SK-N-SH (cell line): Measurements from ENCODE around the gene SLC25A27.

Experiments
- FOXJ3 ChIP-seq: sonication (generic); formaldehyde crosslinking; IDR thresholded peaks from 2 replicates; pipeline ENCODE4 v1.5.1; 2020; ENCODE audit warnings: mild to moderate bottlenecking, missing genetic modification reagents
- FOXM1 ChIP-seq: IDR thresholded peaks from 2 replicates; pipeline ENCODE4 v1.4.0; 2012; ENCODE audit warnings: low read depth, mild to moderate bottlenecking
- GABPA ChIP-seq: IDR thresholded peaks from 2 replicates; pipeline ENCODE4 v1.4.0; 2012; ENCODE audit warnings: low read depth, mild to moderate bottlenecking
- RCOR1 ChIP-seq: fragments of 150-350 bp; IDR thresholded peaks from 2 replicates; pipeline ENCODE4 v1.6.1; 2017; ENCODE audit warnings: antibody characterized with exemption, low read length
- SMC3 ChIP-seq: IDR thresholded peaks from 2 replicates; pipeline ENCODE4 v1.6.1; 2012; ENCODE audit warnings: low read depth, low read length, improper control_type of control experiment
- TAF1 ChIP-seq: IDR thresholded peaks from 2 replicates; pipeline ENCODE4 v1.6.1; 2012; ENCODE audit warnings: low read depth, mild to moderate bottlenecking, low read length, moderate library complexity, borderline replicate concordance
- TF ChIP-seq, protein P1 (sequence below): fragments of 200-600 bp; sonication (generic); IDR thresholded peaks from 2 replicates; pipeline ENCODE4 v1.6.1; 2017; ENCODE audit warnings: antibody characterized with exemption, mild to moderate bottlenecking, moderate library complexity
- TF ChIP-seq, protein P2 (sequence below): IDR thresholded peaks from 2 replicates; pipeline ENCODE4 v1.6.1; 2012; ENCODE audit warnings: mild to moderate bottlenecking, low read depth, low read length, moderate library complexity

DNA sequence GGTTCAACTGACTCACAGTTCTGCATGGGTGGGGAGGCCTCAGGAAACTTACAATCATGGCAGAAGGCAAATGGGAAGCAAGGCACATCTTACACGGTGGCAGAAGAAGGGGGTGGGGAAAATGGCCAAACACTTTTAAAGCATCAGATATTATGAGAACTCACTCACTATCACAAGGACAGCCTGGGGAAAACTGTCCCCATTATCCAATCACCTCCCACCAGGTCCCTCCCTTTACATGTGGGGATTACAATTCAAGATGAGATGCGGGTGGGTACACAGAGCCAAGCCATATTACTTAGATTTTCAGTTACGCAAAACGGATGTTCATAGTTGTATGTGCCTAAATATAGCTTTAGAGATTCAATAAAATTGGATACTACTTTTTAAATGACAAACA, 25.8 kb upstream of the SLC25A27 start:
- TF ChIP-seq, protein P1, sequence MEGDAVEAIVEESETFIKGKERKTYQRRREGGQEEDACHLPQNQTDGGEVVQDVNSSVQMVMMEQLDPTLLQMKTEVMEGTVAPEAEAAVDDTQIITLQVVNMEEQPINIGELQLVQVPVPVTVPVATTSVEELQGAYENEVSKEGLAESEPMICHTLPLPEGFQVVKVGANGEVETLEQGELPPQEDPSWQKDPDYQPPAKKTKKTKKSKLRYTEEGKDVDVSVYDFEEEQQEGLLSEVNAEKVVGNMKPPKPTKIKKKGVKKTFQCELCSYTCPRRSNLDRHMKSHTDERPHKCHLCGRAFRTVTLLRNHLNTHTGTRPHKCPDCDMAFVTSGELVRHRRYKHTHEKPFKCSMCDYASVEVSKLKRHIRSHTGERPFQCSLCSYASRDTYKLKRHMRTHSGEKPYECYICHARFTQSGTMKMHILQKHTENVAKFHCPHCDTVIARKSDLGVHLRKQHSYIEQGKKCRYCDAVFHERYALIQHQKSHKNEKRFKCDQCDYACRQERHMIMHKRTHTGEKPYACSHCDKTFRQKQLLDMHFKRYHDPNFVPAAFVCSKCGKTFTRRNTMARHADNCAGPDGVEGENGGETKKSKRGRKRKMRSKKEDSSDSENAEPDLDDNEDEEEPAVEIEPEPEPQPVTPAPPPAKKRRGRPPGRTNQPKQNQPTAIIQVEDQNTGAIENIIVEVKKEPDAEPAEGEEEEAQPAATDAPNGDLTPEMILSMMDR: no peak
- TF ChIP-seq FOXJ3: no peak
- TF ChIP-seq RCOR1: no peak
- TF ChIP-seq, protein P2, sequence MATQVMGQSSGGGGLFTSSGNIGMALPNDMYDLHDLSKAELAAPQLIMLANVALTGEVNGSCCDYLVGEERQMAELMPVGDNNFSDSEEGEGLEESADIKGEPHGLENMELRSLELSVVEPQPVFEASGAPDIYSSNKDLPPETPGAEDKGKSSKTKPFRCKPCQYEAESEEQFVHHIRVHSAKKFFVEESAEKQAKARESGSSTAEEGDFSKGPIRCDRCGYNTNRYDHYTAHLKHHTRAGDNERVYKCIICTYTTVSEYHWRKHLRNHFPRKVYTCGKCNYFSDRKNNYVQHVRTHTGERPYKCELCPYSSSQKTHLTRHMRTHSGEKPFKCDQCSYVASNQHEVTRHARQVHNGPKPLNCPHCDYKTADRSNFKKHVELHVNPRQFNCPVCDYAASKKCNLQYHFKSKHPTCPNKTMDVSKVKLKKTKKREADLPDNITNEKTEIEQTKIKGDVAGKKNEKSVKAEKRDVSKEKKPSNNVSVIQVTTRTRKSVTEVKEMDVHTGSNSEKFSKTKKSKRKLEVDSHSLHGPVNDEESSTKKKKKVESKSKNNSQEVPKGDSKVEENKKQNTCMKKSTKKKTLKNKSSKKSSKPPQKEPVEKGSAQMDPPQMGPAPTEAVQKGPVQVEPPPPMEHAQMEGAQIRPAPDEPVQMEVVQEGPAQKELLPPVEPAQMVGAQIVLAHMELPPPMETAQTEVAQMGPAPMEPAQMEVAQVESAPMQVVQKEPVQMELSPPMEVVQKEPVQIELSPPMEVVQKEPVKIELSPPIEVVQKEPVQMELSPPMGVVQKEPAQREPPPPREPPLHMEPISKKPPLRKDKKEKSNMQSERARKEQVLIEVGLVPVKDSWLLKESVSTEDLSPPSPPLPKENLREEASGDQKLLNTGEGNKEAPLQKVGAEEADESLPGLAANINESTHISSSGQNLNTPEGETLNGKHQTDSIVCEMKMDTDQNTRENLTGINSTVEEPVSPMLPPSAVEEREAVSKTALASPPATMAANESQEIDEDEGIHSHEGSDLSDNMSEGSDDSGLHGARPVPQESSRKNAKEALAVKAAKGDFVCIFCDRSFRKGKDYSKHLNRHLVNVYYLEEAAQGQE: no peak
- TF ChIP-seq FOXM1: no peak
- no peak for TF ChIP-seq GABPA
- TF ChIP-seq SMC3: no peak
- no peak for TF ChIP-seq TAF1
